Stimulated activated naive CD4-positive, alpha-beta T cell (primary cell): ENCODE data around the gene ZNF135.

ENCODE experiments used
- DNase-seq, 6 experiments: peaks; one replicate each; lab custom pipeline; 2025; lab: John Stamatoyannopoulos, UW

ZNF135 gene

DNA sequence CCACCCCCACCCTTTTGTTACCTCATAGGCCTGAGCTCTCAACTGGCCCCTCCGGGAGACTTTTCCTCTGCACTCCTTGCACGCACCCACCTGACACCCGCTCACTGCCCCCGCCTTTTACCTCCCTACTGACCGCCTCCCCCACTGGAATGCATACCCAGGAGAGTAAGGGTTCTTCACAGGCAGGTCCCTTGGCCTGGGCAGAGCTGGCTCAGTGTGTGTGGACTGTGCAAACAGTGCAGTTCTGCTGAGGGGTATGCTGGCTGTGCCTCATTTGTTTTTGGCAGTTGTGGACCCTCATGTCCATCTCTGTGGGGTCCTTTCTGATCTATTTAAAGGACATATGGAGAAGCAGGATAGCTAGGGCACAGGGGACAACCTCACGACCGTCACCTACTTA, 34.0 kb downstream of the ZNF135 start:
- no peak for DNase-seq

GRCh38 chr19:58095328-58095727, 36.2 kb downstream of the ZNF135 start:
- no peak for DNase-seq

GRCh38 chr19:58096884-58097283, 37.8 kb downstream of the ZNF135 start:
- no peak for DNase-seq

GRCh38 chr19:58097349-58097748, 38.3 kb downstream of the ZNF135 start:
- DNase-seq, result no peak

- DNase-seq, result peak; percentile 98 to 99 (median 98)
These were observed 38.9 kb downstream of the ZNF135 start, which contains the start of gene ZSCAN18 for GRCh38 chr19:58097781-58098681. TSS of gene ZSCAN18 (minus strand) at chr19:58098231. CDS start at chr19:58090267, 7,964 bp downstream.

- no peak for DNase-seq
These were observed 39.6 kb downstream of the ZNF135 start for GRCh38 chr19:58098682-58098998.

DNA sequence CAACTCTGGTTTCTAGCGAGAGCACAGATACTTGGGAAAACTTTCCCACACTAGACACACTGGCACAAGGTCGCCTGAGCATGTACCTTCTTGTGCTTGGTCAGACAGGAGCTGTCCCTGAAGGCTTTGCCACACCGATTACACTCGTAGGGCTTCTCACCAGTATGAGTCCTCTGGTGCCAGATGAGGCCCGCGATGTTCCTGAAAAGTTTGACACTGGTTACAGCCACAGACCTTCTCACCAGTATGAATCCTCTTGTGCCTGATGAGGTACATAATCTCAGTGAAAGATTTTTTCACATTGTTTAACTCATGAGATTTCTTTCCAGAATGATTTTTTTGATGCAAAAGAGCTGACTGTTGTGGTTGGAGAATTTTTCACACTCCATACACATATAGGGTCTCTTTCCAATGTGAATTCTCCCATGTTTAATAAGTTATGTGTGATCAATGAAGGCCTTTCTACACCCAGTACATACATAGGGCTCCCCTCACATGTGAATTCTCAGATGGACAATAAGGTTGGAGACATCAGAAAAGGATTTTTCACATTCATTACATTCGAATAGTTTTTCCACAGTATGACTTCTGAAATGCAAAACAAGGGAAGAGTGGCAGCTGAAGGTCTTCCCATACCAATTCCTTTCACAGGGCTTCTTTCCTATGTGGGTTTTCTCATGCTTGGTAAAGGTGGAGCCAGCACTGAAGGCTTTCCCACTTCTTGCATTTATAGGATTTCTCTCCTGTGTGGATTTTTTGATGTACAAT, 48.9 kb downstream of the ZNF135 start:
- no peak for DNase-seq

GRCh38 chr19:58108546-58108817, 49.4 kb downstream of the ZNF135 start:
- no peak for DNase-seq

DNA sequence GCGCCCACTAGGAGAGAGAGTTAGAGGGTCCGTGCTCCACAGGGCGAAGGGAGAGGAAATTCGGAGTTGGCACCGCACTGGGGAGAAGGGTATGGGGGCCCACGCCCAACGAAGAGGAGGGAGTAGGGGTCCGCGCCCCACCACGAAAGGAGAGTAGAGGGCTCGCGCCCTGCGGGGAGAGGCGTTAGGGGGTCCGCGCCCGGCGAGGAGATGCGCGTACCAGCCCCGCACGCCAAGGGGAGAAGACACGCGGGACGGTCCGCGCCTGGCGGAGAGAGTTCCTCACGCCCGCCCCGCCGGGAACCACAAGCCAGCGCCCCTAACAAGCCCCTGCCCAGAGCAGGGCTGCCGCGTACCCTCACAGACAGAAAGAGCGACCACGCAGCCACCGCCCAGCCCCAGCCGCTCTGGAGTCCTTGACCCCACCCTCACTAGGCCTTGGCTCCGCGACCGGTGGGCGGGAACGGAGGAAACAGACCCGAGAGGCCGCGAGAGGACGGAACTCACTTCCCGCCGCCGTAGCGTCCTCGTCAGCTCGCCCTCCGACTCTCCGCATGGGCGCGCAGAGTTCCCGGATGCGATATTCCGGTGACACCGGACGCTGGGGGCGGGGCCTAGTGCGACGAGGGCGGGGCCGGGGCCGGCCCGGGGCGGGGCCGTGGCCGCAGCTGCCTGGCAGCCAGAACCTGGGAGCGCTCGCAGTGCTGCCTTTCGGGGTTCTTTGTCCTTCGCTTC, 58.9 kb downstream of the ZNF135 start:
- no peak for DNase-seq

DNA sequence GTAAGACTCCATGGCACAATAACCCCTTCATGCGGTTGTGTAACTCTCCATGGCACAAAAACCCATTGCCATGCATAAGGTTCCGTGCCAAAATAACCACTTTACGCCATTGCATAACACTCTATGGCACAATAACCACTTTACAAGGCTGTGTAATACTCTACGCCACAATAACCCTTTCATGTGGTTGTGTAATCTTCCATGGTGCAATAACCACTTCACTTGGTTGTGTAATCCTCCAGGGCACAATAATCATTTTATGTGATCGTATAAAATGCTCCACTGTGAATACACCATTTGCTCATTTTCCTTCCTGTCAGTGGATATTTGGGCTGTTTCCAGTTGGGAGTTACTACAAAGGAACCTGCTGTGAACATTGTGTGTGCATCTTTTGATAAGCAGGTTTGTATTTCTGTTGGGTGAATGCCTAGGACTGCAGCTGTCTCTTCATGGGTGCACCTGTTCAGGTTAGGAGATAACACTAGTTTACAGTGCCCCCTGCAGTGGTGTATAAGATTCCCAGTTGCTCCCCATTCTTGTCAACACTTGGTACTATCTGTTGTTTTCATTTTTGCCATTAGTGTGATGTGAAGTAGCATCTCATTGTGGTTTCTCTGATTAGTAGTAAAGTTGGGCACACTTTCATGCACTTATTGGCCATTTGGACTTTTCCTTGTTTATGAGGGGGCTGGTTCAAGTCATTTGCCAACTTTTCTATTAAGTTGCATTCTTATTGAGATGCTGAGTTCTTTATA, 60.1 kb downstream of the ZNF135 start:
- no peak for DNase-seq
